Ishikawa (cell line): ENCODE data around the gene MAN2C1.
A peak's percentile ranks its signal among the peaks of the same experiment; 100 is the strongest.

Experiments used
- CEBPB ChIP-seq: IDR thresholded peaks from 2 replicates; pipeline ENCODE4 v1.6.1; 2012
- CREB1 ChIP-seq: IDR thresholded peaks from 2 replicates; pipeline ENCODE4 v1.6.1; 2012; ENCODE audit warnings: low read depth
- EGR1 ChIP-seq: IDR thresholded peaks from 2 replicates; pipeline ENCODE4 v1.6.1; 2012
- EP300 ChIP-seq: IDR thresholded peaks from 2 replicates; pipeline ENCODE4 v1.6.1; 2012; ENCODE audit warnings: borderline replicate concordance
- FOXM1 ChIP-seq: IDR thresholded peaks from 2 replicates; pipeline ENCODE4 v1.6.1; 2012; ENCODE audit warnings: low read depth, borderline replicate concordance
- NFIC ChIP-seq: IDR thresholded peaks from 2 replicates; pipeline ENCODE4 v1.6.1; 2012
- RAD21 ChIP-seq: IDR thresholded peaks from 2 replicates; pipeline ENCODE4 v1.6.1; 2012; ENCODE audit warnings: low read depth
- REST ChIP-seq: IDR thresholded peaks from 2 replicates; pipeline ENCODE4 v1.6.1; 2012; ENCODE audit warnings: low read depth, mild to moderate bottlenecking
- TAF1 ChIP-seq: IDR thresholded peaks from 2 replicates; pipeline ENCODE4 v1.6.1; 2012; ENCODE audit warnings: low read depth, mild to moderate bottlenecking
- TCF12 ChIP-seq: IDR thresholded peaks from 2 replicates; pipeline ENCODE4 v1.6.1; 2012; ENCODE audit warnings: low read depth
- TEAD4 ChIP-seq: IDR thresholded peaks from 2 replicates; pipeline ENCODE4 v1.6.1; 2012
- YY1 ChIP-seq: IDR thresholded peaks from 2 replicates; pipeline ENCODE4 v1.6.1; 2012; ENCODE audit warnings: low read depth
- ZBTB7A ChIP-seq: IDR thresholded peaks from 2 replicates; pipeline ENCODE4 v1.6.1; 2012; ENCODE audit warnings: low read depth
- TF ChIP-seq, protein P1 (sequence below): IDR thresholded peaks from 2 replicates; pipeline ENCODE4 v1.6.1; 2012
- TF ChIP-seq, protein P2 (sequence below): IDR thresholded peaks from 2 replicates; pipeline ENCODE4 v1.6.1; 2012

MAN2C1 gene

GRCh38 chr15:75312548-75312947 is 55.9 kb downstream of the MAN2C1 start:
- TF ChIP-seq, protein P1, sequence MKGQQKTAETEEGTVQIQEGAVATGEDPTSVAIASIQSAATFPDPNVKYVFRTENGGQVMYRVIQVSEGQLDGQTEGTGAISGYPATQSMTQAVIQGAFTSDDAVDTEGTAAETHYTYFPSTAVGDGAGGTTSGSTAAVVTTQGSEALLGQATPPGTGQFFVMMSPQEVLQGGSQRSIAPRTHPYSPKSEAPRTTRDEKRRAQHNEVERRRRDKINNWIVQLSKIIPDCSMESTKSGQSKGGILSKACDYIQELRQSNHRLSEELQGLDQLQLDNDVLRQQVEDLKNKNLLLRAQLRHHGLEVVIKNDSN: 0 out of 2 replicates have a peak, but pooled peaks have one; percentile 28

DNA sequence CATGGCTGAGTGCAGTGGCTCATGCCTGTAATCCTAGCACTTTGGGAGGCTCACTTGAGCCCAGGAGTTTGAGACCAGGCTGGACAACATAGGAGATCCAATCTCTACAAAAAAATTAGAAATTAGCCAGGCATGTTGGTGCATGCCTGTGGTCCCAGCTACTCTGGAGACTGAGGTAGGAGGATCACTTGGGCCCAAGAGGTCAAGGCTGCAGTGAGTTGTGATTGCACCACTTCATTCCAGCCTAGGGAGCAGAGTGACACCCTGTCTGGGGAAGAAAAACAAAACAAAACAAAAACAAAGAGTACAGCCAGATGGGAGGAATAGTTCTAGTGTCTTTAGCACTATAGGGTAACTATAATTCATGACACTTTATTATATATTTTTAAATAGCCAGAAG is 58.7 kb downstream of the MAN2C1 start:
- TF ChIP-seq CREB1 (no peak), YY1 (no peak), TCF12 (no peak), EP300 (no peak), ZBTB7A (no peak), TEAD4 (no peak), NFIC (no peak), FOXM1 (no peak), EGR1 (no peak), CEBPB (no peak), REST (no peak), TAF1 (no peak), RAD21 (no peak)
- TF ChIP-seq, protein P2, sequence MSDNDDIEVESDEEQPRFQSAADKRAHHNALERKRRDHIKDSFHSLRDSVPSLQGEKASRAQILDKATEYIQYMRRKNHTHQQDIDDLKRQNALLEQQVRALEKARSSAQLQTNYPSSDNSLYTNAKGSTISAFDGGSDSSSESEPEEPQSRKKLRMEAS: no peak
- TF ChIP-seq, protein P1: no peak

GRCh38 chr15:75307778-75308390 is 60.5 kb downstream of the MAN2C1 start:
- TF ChIP-seq, protein P2: no peak
- TF ChIP-seq RAD21: peak; percentile 95

DNA sequence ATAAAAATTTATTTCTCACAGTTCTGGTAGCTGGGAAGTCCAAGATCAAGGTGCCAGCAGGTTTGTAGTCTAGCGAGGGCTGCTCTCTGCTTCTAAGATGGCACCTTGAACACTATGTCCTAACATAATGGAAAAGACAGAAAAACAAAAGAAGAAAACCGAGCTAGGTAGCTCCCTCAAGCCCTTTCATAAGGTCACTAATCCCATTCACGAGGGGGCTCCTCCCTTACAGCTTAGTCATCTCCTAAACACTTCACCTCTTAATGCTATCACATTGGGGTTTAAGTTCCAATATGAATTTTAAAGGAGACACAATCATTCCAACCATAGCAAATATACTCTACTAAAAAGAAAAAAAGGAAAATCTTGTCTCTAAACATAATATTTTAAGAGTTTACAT is 62.2 kb downstream of the MAN2C1 start:
- TF ChIP-seq FOXM1 (no peak), RAD21 (no peak), TEAD4 (no peak)
